ENCODE measurements around the gene SLTM.

SLTM gene

GRCh38 chr15:58966698-58967097, 33.2 kb upstream of the SLTM start:
- no peak overlapping the region for H3K27ac ChIP-seq
- TF ChIP-seq CTCF (IDR thresholded peaks at IDR 0.05) (no peak), ZFX (IDR thresholded peaks at IDR 0.05; ENCODE audit: borderline replicate concordance) (no peak)

- TF ChIP-seq ZFX (IDR thresholded peaks at IDR 0.05; ENCODE audit: borderline replicate concordance) (no peak), CTCF (IDR thresholded peaks at IDR 0.05) (no peak)
- peak overlapping the region; percentile 86 for H3K27ac ChIP-seq
Measured at GRCh38 chr15:58962662-58963565, 29.4 kb upstream of the SLTM start.

GRCh38 chr15:58962136-58962535, 28.7 kb upstream of the SLTM start:
- TF ChIP-seq ZFX (IDR thresholded peaks at IDR 0.05; ENCODE audit: borderline replicate concordance), result no peak
- no peak for TF ChIP-seq CTCF (IDR thresholded peaks at IDR 0.05)
- H3K27ac ChIP-seq, result peak overlapping the region; percentile 86

- H3K27ac ChIP-seq, result no peak overlapping the region
- no peak for TF ChIP-seq CTCF (IDR thresholded peaks at IDR 0.05)
- TF ChIP-seq ZFX (IDR thresholded peaks at IDR 0.05; ENCODE audit: borderline replicate concordance), result no peak
Measured at GRCh38 chr15:58958811-58959210, 25.3 kb upstream of the SLTM start.

GRCh38 chr15:58957101-58957973, 23.9 kb upstream of the SLTM start:
- TF ChIP-seq CTCF (IDR thresholded peaks at IDR 0.05) (peak; percentile 91), ZFX (IDR thresholded peaks at IDR 0.05; ENCODE audit: borderline replicate concordance) (no peak)

GRCh38 chr15:58952751-58953150, 19.3 kb upstream of the SLTM start:
- H3K27ac ChIP-seq, result peak overlapping the region; percentile 77
- TF ChIP-seq CTCF (IDR thresholded peaks at IDR 0.05) (no peak), ZFX (IDR thresholded peaks at IDR 0.05; ENCODE audit: borderline replicate concordance) (no peak)

More at GRCh38 chr15:58957101-58957973, 23.9 kb upstream of the SLTM start:
- no peak overlapping the region for H3K27ac ChIP-seq

All from 22Rv1 (cell line).